PC-3 (cell line): ENCODE results near the gene TMCO6. TPM values are rescaled to one million over a fixed set of nuclear protein-coding genes. Genes with fewer than 3 reads are reported as not detected.

Experiments used
- ATAC-seq: fragments of 200-7000 bp; cut with Tn5 transposase; 2 replicates; pipeline ENCODE4 v1.9.1; 2020; ENCODE audit warnings: mild to moderate bottlenecking, moderate library complexity
- BruUV-seq: library from RNA; stranded (reverse); fragments of 400-500 nt; replicated peaks from 2 replicates; lab custom pipeline; 2021; lab: Mats Ljungman, UMichigan
- CTCF ChIA-PET: fragments of 300-600 bp; sonication (Branson Sonifier 250); formaldehyde crosslinking; loops from one replicate; lab custom pipeline; 2022; ENCODE audit warnings: antibody characterized with exemption; lab: Charles Lee
- POLR2A ChIA-PET: fragments of 300-600 bp; sonication (Branson Sonifier 250); formaldehyde crosslinking; loops from one replicate; lab custom pipeline; 2022; ENCODE audit warnings: antibody characterized with exemption; ENCODE audit not compliant: unreplicated experiment; lab: Charles Lee
- DNase-seq: peaks from one replicate; pipeline ENCODE4 v3.0.0-alpha.2; 2015
- H2AFZ ChIP-seq: fragments of 300-600 bp; sonication (generic); 2 replicates; pipeline ENCODE4 v1.6.0; 2016; ENCODE audit warnings: antibody characterized with exemption, low read length
- H3F3A ChIP-seq: fragments of 300-600 bp; sonication (generic); one replicate; pipeline ENCODE4 v1.6.0; 2017; ENCODE audit warnings: antibody characterized with exemption, low read length, control low read depth, mild to moderate bottlenecking; ENCODE audit not compliant: unreplicated experiment
- H3K27ac ChIP-seq: fragments of 300-600 bp; sonication (generic); 2 replicates; pipeline ENCODE4 v1.5.1; 2016; ENCODE audit warnings: mild to moderate bottlenecking, low read length
- H3K27me3 ChIP-seq: fragments of 300-600 bp; sonication (generic); 2 replicates; pipeline ENCODE4 v1.6.1; 2016; ENCODE audit warnings: low read length, mixed read lengths
- H3K36me3 ChIP-seq: fragments of 300-600 bp; sonication (generic); 2 replicates; pipeline ENCODE4 v1.6.1; 2016; ENCODE audit warnings: low read depth, mixed run types, low read length, mixed read lengths
- H3K4me1 ChIP-seq: fragments of 300-600 bp; sonication (generic); 2 replicates; pipeline ENCODE4 v1.5.1; 2016; ENCODE audit warnings: low read length; ENCODE audit not compliant: insufficient read depth
- H3K4me2 ChIP-seq: fragments of 300-600 bp; sonication (generic); 2 replicates; pipeline ENCODE4 v1.6.0; 2016; ENCODE audit warnings: low read length
- H3K4me3 ChIP-seq: fragments of 300-600 bp; sonication (generic); 2 replicates; pipeline ENCODE4 v1.5.1; 2016; ENCODE audit warnings: mild to moderate bottlenecking, low read length, mixed read lengths
- H3K79me2 ChIP-seq: fragments of 300-600 bp; sonication (generic); 2 replicates; pipeline ENCODE4 v1.6.1; 2017; ENCODE audit warnings: low read length, mixed read lengths
- H3K9ac ChIP-seq: fragments of 300-600 bp; sonication (generic); 2 replicates; pipeline ENCODE4 v1.6.0; 2016; ENCODE audit warnings: mild to moderate bottlenecking, low read length
- H3K9me2 ChIP-seq: fragments of 300-600 bp; sonication (generic); replicated peaks from 2 replicates; pipeline ENCODE4 v1.6.1; 2016; ENCODE audit warnings: mixed run types, low read length, mixed read lengths
- H3K9me3 ChIP-seq: fragments of 300-600 bp; sonication (generic); 2 replicates; pipeline ENCODE4 v1.6.1; 2016; ENCODE audit warnings: low read length, mixed read lengths
- H4K20me1 ChIP-seq: fragments of 300-600 bp; sonication (generic); 2 replicates; pipeline ENCODE4 v1.6.1; 2016; ENCODE audit warnings: low read length, mixed read lengths
- CTCF ChIP-seq: fragments of 300-600 bp; sonication (generic); conservative IDR thresholded peaks from 2 replicates; pipeline ENCODE4 v1.5.1; 2017; ENCODE audit warnings: antibody characterized with exemption, low read depth, mild to moderate bottlenecking, low read length
- EZH2 ChIP-seq: fragments of 300-600 bp; sonication (generic); IDR thresholded peaks from one replicate; pipeline ENCODE4 v1.6.1; 2017; ENCODE audit warnings: antibody characterized with exemption, mild to moderate bottlenecking, low read length; ENCODE audit not compliant: unreplicated experiment
- EZH2phosphoT487 ChIP-seq: fragments of 300-600 bp; sonication (generic); IDR thresholded peaks from 2 replicates; pipeline ENCODE4 v1.6.1; 2018; ENCODE audit warnings: mild to moderate bottlenecking, antibody characterized with exemption, low read length, borderline replicate concordance
- intact Hi-C: fragments of 100-400 bp; cut with micrococcal nuclease; formaldehyde crosslinking; loops from 2 replicates; pipeline ENCODE4 v1.9.0; 2023
- total RNA-seq: library from RNA; depleted of rRNA; stranded (reverse); fragments of >200 nt; gene quantifications from 2 replicates; pipeline ENCODE4 v1.2.3, GENCODE V29; 2014

TMCO6 gene
- total RNA-seq, 1 experiment from 2014 or later, result 16.5 TPM

GRCh38 chr5:140678993-140679392 lies 39.7 kb downstream of the TMCO6 start:
- no peak for DNase-seq
- H3K27ac ChIP-seq, result no peak overlapping the region
- no peak overlapping the region for H2AFZ ChIP-seq
- H3K4me3 ChIP-seq, result no peak overlapping the region
- H3K9me2 ChIP-seq, result no peaks in the 10 kb centered on the region
- H3K4me2 ChIP-seq, result no peak overlapping the region
- no peaks in the 10 kb centered on the region for H3F3A ChIP-seq
- no TSS peak for BruUV-seq
- no peaks in the 10 kb centered on the region for H3K9me3 ChIP-seq
- no peak for ATAC-seq
- no peak overlapping the region for H3K9ac ChIP-seq
- no peaks in the 10 kb centered on the region for H3K79me2 ChIP-seq
- TF ChIP-seq CTCF (no peak), EZH2phosphoT487 (no peak), EZH2 (no peak)
- ChIA-PET POLR2A (no interaction called here), CTCF (no interaction called here)
- H3K27me3 ChIP-seq, result no peaks in the 10 kb centered on the region
- peaks cover 5% of the 10 kb centered on the region; the same call in 1 of the 2 replicates for H3K36me3 ChIP-seq
- intact Hi-C loops, result no loop called here
- H4K20me1 ChIP-seq, result no peaks in the 10 kb centered on the region
- no peaks in the 10 kb centered on the region for H3K4me1 ChIP-seq

- H3K9me3 ChIP-seq, result no peaks in the 10 kb centered on the region
- H3K4me2 ChIP-seq, result peak overlapping the region; percentile 85
- H3F3A ChIP-seq, result no peaks in the 10 kb centered on the region
- H3K36me3 ChIP-seq, result peaks cover 6% of the 10 kb centered on the region; the same call in 1 of the 2 replicates
- intact Hi-C loops, result no loop called here
- DNase-seq (peak; percentile 12), ATAC-seq (peak; percentile 10; the same call in 1 of the 2 replicates)
- H3K27me3 ChIP-seq, result no peaks in the 10 kb centered on the region
- peak overlapping the region; percentile 71 for H3K27ac ChIP-seq
- peak overlapping the region; percentile 92 for H3K4me3 ChIP-seq
- peaks cover 62% of the 10 kb centered on the region for H3K79me2 ChIP-seq
- peak overlapping the region; percentile 82; the same call in 1 of the 2 replicates for H2AFZ ChIP-seq
- TF ChIP-seq CTCF (no peak), EZH2 (no peak), EZH2phosphoT487 (no peak)
- peak overlapping the region; percentile 96 for H3K9ac ChIP-seq
- H3K4me1 ChIP-seq, result peaks cover 7% of the 10 kb centered on the region; the same call in 1 of the 2 replicates
- no peaks in the 10 kb centered on the region for H3K9me2 ChIP-seq
- CTCF ChIA-PET, result interaction anchor here (0.5 to 0.7 kb wide), 2 partner anchors 31 to 143 kb away, joined by 3 read pairs; partner anchors contain the start of gene EIF4EBP3
- BruUV-seq, result TSS peak; percentile 64
- POLR2A ChIA-PET, result interaction anchor here (0.6 to 0.9 kb wide), 5 partner anchors 10 to 345 kb away, joined by 4 to 8 read pairs (median 4); partner anchors contain the start of gene ZMAT2
- no peaks in the 10 kb centered on the region for H4K20me1 ChIP-seq
These were observed 51.2 kb downstream of the TMCO6 start for GRCh38 chr5:140690376-140690932.
